Measurements from ENCODE around the gene ITPR3. TPM values are rescaled to one million over a fixed set of nuclear protein-coding genes. Genes with fewer than 3 reads are reported as not detected.

ITPR3 gene
- total and polyA plus RNA-seq, 8 donors, result 70.8 to 147 (median 94.4) TPM

DNA sequence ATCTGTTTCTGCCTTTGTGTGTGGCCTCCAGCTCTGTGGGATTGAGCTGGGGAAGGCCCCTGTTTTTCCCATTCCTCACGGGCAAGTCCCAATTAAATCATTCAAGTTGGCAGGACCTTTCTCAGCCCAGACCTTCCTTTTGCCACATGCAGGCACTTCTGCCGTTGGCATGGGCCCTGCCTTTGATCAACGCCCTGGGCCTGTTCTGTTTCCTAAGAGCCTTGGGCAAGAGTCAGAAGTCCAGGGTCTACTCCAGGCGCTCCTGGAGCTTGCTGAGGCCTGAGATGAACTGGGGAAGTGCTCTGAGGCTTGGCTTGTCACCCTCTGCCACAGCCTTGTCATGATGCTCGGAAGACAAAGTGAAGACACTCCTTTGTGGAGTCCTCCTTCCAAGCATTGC lies 118.4 kb downstream of the ITPR3 start:
- Histone ChIP-seq H3K36me3 (no peaks in the 10 kb centered on the region), H3K27me3 (no peaks in the 10 kb centered on the region), H3K4me3 (no peak overlapping the region), H3K9me3 (no peaks in the 10 kb centered on the region), H3K27ac (peak overlapping the region in 1 of 2 donors; percentile 59), H3K4me1 (peaks cover 3 to 18% of the 10 kb centered on the region in 2 donors)
- ATAC-seq (no peak), DNase-seq (peak in 1 of 4 donors; percentile 30)
- TF ChIP-seq, protein P1, sequence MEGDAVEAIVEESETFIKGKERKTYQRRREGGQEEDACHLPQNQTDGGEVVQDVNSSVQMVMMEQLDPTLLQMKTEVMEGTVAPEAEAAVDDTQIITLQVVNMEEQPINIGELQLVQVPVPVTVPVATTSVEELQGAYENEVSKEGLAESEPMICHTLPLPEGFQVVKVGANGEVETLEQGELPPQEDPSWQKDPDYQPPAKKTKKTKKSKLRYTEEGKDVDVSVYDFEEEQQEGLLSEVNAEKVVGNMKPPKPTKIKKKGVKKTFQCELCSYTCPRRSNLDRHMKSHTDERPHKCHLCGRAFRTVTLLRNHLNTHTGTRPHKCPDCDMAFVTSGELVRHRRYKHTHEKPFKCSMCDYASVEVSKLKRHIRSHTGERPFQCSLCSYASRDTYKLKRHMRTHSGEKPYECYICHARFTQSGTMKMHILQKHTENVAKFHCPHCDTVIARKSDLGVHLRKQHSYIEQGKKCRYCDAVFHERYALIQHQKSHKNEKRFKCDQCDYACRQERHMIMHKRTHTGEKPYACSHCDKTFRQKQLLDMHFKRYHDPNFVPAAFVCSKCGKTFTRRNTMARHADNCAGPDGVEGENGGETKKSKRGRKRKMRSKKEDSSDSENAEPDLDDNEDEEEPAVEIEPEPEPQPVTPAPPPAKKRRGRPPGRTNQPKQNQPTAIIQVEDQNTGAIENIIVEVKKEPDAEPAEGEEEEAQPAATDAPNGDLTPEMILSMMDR (IDR thresholded peaks at IDR 0.05), result no peak
- intact Hi-C loops (cut with DNase I), result no loop called here

DNA sequence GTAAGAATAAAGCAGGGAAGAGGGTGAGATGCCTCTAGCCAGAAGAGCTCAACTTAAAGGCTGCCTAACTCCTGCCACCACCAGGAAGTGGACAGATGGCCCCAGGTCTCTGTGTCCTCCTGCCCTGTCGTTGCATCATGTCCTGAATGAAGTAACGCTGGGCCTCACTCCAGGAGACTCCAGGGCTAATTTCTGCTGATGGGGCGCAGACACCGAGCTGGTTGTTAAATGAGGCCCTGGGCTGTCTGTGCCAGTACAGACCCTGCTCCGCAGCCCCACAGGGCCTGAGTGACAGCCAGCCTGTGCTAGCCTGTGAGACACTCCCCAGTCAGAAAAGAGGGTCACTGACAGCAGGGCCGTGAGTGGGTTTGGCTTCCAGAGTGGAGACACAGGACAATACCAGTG lies 119.1 kb downstream of the ITPR3 start:
- H3K27me3 ChIP-seq, result no peaks in the 10 kb centered on the region
- peak overlapping the region in 1 of 2 donors; percentile 59 for H3K27ac ChIP-seq
- ATAC-seq (no peak), DNase-seq (peak in 2 of 4 donors; percentile 53 to 67)
- no peaks in the 10 kb centered on the region for H3K9me3 ChIP-seq
- H3K36me3 ChIP-seq, result no peaks in the 10 kb centered on the region
- intact Hi-C loops (cut with DNase I), result no loop called here
- H3K4me3 ChIP-seq, result no peak overlapping the region
- TF ChIP-seq, protein P1 (IDR thresholded peaks at IDR 0.05), result no peak
- peaks cover 7 to 22% of the 10 kb centered on the region in 2 donors for H3K4me1 ChIP-seq

DNA sequence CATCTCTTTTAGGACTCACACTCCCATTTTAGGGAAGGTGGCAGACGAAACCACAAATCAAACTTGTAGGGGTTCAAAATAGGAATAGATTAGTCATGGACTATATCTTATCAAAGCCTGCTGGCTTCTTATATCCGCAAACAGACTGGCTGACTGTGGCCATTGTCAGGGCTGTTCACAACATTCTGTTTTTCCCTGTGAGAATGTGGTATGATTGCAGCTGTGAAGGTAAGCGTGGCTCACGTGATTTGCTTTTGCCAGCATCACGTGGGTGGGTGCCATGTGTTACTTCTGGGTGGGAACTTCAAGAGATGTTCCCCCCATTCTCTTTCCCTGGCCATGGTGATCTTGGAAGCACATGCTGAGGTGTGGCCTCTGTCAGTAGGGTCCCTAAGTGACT lies 119.7 kb downstream of the ITPR3 start:
- Histone ChIP-seq H3K27ac (no peak overlapping the region), H3K36me3 (no peaks in the 10 kb centered on the region), H3K9me3 (no peaks in the 10 kb centered on the region), H3K27me3 (no peaks in the 10 kb centered on the region), H3K4me3 (no peak overlapping the region), H3K4me1 (peaks cover 7 to 22% of the 10 kb centered on the region in 2 donors)
- ATAC-seq (no peak), DNase-seq (no peak)
- TF ChIP-seq, protein P1 (IDR thresholded peaks at IDR 0.05), result no peak
- intact Hi-C loops (cut with DNase I), result no loop called here

DNA sequence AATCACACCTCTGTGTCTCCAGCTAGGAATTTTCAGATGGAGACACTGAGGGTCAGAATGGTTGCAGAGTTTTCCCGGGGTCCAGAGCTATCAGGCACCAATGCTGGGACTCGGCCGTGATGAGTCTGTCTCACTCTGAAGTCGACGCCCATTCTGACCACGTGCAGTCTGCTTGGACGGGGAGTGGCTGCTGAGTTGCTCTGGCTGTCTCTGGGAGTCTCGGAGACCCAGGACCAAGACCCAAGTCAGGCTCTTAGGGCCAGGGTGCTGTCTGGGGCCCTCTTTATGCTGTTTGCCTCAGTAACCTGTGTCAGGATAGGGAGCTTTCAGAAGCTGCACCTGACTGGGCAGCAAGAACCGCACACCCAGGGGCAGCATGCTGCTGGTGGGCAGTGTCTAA lies 121.0 kb downstream of the ITPR3 start:
- DNase-seq (peak in 1 of 4 donors; percentile 57), ATAC-seq (no peak)
- Histone ChIP-seq H3K27me3 (no peaks in the 10 kb centered on the region), H3K36me3 (no peaks in the 10 kb centered on the region), H3K9me3 (no peaks in the 10 kb centered on the region), H3K4me1 (peaks cover 7 to 22% of the 10 kb centered on the region in 2 donors), H3K27ac (no peak overlapping the region), H3K4me3 (no peak overlapping the region)
- TF ChIP-seq, protein P1 (IDR thresholded peaks at IDR 0.05), result no peak
- intact Hi-C loops (cut with DNase I), result no loop called here

DNA sequence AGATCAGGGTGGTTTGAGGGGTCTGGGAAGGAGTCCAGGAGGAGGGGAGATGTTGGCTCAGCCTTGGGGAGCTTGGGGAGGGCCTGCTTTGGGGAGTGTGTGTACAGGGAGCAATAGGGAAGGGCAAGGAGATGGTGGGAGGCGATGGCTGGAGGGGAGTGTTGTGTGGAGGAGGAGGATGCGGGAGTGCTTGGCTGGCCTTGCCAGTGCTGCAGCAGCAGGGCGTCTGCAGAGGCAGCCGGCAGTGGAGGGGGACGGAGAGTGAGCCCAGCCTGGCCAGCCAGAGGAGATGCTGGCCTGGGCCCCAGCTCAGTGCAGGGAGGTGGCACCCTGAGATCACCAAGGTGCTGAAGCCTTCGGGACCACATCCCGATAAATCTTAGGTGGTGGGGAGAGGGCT lies 121.7 kb downstream of the ITPR3 start:
- H3K36me3 ChIP-seq, result no peaks in the 10 kb centered on the region
- H3K4me1 ChIP-seq, result peaks cover 7 to 22% of the 10 kb centered on the region in 2 donors
- no peak overlapping the region for H3K4me3 ChIP-seq
- H3K9me3 ChIP-seq, result no peaks in the 10 kb centered on the region
- intact Hi-C loops (cut with DNase I), result no loop called here
- H3K27me3 ChIP-seq, result no peaks in the 10 kb centered on the region
- ATAC-seq, result no peak
- TF ChIP-seq, protein P1 (IDR thresholded peaks at IDR 0.05), result no peak
- peak in 2 of 4 donors; percentile 37 to 73 for DNase-seq
- no peak overlapping the region for H3K27ac ChIP-seq

Measured in left lung (tissue), 10 donors.